ENCODE data around the gene KSR1.

DNA sequence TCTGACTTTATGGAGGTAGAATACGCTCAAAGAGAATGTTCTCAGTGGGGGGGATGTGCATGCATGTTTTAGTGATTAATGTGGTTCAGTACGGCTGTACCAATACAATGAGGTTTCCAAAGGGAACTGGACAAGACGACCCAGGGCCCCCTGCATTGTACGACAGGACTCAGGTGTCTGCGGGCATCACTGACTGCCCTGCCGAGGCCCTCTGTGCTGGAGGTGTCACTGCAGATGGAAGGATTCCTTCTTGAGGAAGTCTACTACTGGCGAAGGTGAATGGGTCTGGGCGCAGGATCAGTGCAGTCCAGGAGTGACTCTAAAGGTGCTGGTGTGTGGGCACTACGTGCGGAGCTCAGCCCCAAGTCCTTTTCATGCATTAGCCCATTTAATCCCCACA is 171.3 kb downstream of the KSR1 start:
- TF ChIP-seq, protein P1, sequence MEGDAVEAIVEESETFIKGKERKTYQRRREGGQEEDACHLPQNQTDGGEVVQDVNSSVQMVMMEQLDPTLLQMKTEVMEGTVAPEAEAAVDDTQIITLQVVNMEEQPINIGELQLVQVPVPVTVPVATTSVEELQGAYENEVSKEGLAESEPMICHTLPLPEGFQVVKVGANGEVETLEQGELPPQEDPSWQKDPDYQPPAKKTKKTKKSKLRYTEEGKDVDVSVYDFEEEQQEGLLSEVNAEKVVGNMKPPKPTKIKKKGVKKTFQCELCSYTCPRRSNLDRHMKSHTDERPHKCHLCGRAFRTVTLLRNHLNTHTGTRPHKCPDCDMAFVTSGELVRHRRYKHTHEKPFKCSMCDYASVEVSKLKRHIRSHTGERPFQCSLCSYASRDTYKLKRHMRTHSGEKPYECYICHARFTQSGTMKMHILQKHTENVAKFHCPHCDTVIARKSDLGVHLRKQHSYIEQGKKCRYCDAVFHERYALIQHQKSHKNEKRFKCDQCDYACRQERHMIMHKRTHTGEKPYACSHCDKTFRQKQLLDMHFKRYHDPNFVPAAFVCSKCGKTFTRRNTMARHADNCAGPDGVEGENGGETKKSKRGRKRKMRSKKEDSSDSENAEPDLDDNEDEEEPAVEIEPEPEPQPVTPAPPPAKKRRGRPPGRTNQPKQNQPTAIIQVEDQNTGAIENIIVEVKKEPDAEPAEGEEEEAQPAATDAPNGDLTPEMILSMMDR (conservative IDR thresholded peaks at IDR 0.05; ENCODE audit: low read depth in 2 of 2) = no peak
- TF ChIP-seq ZNF331 (CRISPR knock-in tag; IDR thresholded peaks at IDR 0.05; ENCODE audit: low read depth) (no peak), POLR2AphosphoS5 (IDR thresholded peaks at IDR 0.05; ENCODE audit: low read depth) (no peak), NANOG (IDR thresholded peaks at IDR 0.05; ENCODE audit: borderline replicate concordance) (no peak), EZH2phosphoT487 (IDR thresholded peaks at IDR 0.05; ENCODE audit: unreplicated experiment) (no peak), EZH2 (IDR thresholded peaks at IDR 0.05; ENCODE audit: low read depth, unreplicated experiment) (no peak), ZNF114 (CRISPR knock-in tag; IDR thresholded peaks at IDR 0.05) (no peak), CREB1 (CRISPR knock-in tag; IDR thresholded peaks at IDR 0.05; ENCODE audit: low read depth) (no peak), JUNB (IDR thresholded peaks at IDR 0.05; ENCODE audit: unreplicated experiment) (no peak), STAT1 (IDR thresholded peaks at IDR 0.05; ENCODE audit: unreplicated experiment) (no peak)
- TF ChIP-seq, protein P2, sequence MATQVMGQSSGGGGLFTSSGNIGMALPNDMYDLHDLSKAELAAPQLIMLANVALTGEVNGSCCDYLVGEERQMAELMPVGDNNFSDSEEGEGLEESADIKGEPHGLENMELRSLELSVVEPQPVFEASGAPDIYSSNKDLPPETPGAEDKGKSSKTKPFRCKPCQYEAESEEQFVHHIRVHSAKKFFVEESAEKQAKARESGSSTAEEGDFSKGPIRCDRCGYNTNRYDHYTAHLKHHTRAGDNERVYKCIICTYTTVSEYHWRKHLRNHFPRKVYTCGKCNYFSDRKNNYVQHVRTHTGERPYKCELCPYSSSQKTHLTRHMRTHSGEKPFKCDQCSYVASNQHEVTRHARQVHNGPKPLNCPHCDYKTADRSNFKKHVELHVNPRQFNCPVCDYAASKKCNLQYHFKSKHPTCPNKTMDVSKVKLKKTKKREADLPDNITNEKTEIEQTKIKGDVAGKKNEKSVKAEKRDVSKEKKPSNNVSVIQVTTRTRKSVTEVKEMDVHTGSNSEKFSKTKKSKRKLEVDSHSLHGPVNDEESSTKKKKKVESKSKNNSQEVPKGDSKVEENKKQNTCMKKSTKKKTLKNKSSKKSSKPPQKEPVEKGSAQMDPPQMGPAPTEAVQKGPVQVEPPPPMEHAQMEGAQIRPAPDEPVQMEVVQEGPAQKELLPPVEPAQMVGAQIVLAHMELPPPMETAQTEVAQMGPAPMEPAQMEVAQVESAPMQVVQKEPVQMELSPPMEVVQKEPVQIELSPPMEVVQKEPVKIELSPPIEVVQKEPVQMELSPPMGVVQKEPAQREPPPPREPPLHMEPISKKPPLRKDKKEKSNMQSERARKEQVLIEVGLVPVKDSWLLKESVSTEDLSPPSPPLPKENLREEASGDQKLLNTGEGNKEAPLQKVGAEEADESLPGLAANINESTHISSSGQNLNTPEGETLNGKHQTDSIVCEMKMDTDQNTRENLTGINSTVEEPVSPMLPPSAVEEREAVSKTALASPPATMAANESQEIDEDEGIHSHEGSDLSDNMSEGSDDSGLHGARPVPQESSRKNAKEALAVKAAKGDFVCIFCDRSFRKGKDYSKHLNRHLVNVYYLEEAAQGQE (IDR thresholded peaks at IDR 0.05; ENCODE audit: unreplicated experiment) = no peak
- TF ChIP-seq, protein P3, sequence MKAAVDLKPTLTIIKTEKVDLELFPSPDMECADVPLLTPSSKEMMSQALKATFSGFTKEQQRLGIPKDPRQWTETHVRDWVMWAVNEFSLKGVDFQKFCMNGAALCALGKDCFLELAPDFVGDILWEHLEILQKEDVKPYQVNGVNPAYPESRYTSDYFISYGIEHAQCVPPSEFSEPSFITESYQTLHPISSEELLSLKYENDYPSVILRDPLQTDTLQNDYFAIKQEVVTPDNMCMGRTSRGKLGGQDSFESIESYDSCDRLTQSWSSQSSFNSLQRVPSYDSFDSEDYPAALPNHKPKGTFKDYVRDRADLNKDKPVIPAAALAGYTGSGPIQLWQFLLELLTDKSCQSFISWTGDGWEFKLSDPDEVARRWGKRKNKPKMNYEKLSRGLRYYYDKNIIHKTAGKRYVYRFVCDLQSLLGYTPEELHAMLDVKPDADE (IDR thresholded peaks at IDR 0.05) = no peak
- TF ChIP-seq, protein P4, sequence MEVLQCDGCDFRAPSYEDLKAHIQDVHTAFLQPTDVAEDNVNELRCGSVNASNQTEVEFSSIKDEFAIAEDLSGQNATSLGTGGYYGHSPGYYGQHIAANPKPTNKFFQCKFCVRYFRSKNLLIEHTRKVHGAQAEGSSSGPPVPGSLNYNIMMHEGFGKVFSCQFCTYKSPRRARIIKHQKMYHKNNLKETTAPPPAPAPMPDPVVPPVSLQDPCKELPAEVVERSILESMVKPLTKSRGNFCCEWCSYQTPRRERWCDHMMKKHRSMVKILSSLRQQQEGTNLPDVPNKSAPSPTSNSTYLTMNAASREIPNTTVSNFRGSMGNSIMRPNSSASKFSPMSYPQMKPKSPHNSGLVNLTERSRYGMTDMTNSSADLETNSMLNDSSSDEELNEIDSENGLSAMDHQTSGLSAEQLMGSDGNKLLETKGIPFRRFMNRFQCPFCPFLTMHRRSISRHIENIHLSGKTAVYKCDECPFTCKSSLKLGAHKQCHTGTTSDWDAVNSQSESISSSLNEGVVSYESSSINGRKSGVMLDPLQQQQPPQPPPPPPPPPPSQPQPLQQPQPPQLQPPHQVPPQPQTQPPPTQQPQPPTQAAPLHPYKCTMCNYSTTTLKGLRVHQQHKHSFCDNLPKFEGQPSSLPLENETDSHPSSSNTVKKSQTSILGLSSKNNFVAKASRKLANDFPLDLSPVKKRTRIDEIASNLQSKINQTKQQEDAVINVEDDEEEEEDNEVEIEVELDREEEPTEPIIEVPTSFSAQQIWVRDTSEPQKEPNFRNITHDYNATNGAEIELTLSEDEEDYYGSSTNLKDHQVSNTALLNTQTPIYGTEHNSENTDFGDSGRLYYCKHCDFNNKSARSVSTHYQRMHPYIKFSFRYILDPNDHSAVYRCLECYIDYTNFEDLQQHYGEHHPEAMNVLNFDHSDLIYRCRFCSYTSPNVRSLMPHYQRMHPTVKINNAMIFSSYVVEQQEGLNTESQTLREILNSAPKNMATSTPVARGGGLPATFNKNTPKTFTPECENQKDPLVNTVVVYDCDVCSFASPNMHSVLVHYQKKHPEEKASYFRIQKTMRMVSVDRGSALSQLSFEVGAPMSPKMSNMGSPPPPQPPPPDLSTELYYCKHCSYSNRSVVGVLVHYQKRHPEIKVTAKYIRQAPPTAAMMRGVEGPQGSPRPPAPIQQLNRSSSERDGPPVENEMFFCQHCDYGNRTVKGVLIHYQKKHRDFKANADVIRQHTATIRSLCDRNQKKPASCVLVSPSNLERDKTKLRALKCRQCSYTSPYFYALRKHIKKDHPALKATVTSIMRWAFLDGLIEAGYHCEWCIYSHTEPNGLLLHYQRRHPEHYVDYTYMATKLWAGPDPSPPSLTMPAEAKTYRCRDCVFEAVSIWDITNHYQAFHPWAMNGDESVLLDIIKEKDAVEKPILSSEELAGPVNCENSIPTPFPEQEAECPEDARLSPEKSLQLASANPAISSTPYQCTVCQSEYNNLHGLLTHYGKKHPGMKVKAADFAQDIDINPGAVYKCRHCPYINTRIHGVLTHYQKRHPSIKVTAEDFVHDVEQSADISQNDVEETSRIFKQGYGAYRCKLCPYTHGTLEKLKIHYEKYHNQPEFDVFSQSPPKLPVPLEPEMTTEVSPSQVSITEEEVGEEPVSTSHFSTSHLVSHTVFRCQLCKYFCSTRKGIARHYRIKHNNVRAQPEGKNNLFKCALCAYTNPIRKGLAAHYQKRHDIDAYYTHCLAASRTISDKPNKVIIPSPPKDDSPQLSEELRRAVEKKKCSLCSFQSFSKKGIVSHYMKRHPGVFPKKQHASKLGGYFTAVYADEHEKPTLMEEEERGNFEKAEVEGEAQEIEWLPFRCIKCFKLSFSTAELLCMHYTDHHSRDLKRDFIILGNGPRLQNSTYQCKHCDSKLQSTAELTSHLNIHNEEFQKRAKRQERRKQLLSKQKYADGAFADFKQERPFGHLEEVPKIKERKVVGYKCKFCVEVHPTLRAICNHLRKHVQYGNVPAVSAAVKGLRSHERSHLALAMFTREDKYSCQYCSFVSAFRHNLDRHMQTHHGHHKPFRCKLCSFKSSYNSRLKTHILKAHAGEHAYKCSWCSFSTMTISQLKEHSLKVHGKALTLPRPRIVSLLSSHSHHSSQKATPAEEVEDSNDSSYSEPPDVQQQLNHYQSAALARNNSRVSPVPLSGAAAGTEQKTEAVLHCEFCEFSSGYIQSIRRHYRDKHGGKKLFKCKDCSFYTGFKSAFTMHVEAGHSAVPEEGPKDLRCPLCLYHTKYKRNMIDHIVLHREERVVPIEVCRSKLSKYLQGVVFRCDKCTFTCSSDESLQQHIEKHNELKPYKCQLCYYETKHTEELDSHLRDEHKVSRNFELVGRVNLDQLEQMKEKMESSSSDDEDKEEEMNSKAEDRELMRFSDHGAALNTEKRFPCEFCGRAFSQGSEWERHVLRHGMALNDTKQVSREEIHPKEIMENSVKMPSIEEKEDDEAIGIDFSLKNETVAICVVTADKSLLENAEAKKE (CRISPR knock-in tag; IDR thresholded peaks at IDR 0.05) = no peak
